GM21723 (cell line): ENCODE measurements around the gene ARPP21.

Source experiments
- ATAC-seq: cut with Tn5 transposase; IDR thresholded peaks from one replicate; pipeline ENCODE4 v1.9.1; 2021; ENCODE audit warnings: mild to moderate bottlenecking, moderate library complexity; ENCODE audit not compliant: unreplicated experiment

The ARPP21 gene

GRCh38 chr3:35727179-35727578 lies 87.9 kb downstream of the ARPP21 start:
- ATAC-seq, result no peak

- no peak for ATAC-seq
Measured at GRCh38 chr3:35733341-35733740, 94.0 kb downstream of the ARPP21 start.

DNA sequence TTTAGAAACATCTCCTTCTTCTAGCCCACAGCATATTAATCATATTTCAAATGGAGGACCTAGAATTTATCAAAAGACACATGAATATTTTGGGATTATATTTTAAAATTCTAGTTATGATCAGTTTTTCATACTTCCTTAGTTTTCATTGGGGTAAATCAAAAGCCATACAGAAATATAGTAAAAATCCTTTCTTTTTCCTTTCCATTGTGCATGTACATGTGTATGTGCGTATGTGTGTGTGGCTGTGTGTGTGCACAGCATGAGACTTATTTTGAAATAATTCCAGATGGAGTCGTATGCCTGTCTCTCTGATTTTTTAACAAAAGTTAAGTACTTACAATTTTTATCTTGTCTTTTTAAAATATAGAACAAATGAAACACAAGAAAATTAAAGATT lies 94.5 kb downstream of the ARPP21 start:
- ATAC-seq, result no peak

- no peak for ATAC-seq
Measured at GRCh38 chr3:35737080-35737479, 97.8 kb downstream of the ARPP21 start.

DNA sequence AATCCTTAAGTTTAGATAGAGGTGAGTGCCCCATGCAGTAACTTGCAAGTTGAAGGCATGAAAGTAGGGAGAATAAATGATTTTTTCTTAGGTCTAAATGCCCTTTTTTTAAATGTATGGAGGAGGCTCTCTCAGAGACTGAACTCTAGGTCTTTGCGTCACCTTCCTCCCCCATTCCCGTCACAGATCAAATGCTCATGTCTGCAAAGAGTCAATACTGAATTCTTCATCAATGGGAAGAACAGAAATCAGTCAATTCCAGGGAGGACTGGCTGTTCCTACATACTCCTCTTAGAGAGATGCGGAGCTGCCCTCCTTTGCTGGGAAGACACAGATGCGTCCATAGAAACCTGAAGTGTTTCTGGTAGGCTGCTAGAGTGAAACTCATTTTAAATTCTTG lies 98.2 kb downstream of the ARPP21 start:
- ATAC-seq, result no peak

DNA sequence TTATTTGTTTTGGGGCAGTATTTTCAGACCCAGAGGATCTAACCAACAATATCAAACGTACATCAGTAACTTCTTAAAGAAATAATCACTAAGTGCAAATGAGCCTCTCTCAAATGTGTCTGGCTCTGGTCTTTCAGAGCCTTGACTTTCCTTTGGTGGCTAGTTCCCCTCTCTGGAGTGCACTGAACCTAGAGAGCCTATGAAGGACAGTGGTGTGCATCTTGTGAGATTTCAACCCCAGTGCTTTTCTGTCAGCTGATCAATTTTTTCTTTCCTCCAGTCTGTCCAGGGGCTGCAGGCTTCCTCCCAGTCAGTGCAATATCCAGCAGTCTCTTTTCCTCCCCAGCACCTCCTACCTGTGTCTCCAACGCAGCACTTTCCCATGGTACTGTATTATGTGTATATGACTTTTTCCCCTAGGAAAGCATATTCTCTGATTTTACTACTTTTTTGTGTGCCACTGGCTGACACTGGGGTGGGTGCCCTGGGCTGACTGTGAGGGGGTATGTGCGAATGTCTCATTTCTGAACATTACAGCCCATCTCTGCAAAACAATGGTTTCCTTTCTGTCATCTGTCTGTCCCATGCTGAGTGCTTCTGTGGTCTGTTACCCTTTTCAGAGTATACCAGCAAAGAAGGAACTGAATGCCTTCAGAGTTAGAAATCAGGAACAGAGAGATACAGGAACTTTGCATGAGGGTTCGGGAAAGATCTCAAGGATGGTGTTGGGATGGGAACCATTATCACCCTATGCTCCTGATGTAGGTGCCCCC lies 98.8 kb downstream of the ARPP21 start:
- ATAC-seq, result no peak

DNA sequence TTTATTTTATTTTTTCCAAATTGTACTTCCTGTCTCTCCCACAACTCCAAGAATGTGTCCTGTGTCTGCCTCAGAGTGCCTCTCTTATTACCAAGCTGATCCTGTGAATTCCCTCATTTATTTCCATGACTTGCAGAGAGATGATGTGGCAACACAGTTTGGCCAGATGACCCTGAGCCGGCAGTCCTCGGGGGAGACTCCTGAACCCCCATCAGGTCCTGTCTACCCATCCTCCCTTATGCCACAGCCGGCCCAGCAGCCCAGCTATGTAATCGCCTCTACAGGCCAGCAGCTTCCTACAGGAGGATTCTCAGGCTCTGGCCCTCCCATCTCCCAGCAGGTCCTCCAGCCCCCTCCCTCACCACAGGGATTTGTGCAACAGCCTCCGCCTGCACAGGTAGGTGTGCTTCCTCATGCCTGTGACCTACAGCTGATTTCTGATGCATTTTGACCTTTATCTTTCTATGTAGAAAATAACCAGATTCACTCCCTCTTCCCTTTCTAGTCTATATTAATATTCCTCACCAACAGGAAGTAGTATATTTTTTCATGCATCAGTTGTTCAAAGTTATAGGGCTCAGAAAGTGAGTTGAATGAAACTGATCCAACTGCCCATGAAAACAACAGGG lies 100.0 kb downstream of the ARPP21 start:
- ATAC-seq, result no peak

GRCh38 chr3:35739964-35740527 lies 100.7 kb downstream of the ARPP21 start:
- ATAC-seq, result no peak

GRCh38 chr3:35743218-35743617 lies 103.9 kb downstream of the ARPP21 start:
- ATAC-seq, result no peak

DNA sequence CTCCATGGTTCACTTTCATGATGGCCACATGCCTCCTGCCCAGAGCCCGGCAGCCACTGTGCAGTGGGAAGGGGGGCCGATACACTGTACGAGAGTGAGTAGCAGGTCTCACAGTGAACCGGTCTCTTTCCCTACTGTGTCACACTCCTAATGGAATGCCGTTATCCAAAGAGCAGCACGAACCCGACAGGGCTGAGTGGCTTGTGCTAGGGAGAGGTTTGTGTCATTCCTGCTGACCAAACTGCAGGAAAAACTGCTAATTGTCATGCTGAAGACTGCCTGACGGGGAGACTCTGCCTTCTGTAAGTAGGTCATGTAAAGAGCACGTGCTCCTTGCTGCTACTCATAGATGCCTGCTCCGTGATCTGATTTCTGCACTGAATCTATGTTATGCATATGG lies 105.1 kb downstream of the ARPP21 start:
- ATAC-seq, result no peak

DNA sequence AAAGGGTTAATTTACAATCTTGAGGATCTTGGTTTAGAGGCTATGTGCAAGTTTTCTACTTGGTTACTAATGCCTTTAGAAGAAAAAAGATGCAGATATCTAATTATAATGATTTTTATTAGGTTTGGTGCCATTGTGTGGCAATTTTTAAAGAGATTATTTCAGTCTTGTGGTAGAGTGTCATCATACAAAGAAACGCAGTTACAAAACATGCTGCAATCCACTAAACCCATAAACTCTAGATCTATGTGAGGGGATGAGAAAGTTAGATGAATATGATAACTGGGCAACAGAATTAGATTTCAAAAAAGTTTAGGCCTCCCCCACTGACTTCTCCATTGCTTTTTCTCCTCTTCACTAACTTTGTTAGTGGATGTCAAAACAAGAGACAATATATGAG lies 106.0 kb downstream of the ARPP21 start:
- no peak for ATAC-seq

DNA sequence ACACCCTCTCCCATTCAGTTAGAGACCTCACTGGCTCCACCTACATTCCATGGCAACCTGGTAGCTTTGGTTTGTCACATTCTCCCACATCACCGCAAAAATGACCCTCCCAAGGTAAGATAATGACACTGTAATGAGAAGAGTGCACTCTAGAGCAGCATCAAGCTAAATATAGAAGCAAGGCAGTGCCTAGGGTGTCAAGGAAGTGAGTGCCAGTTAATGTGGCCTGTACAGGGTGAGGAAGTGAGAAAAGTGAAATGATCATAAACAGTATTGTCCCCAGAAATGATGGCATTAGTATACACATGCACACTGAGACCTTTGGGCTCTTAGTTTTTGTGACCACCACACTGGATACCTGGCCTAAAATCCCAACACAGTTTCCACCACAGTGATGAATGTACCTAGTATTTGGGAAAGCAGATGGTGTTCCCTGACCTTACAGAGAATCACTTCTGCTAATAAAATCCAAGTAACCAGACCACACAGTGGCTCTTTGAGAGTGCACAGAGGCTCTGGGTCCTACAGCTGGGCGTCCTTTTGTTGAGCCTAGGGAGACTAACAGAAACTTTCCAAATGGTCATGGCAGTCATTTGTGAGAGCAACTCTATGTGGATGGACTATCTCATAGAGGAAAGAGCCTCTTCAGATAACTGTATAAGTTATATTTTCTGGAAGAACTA lies 106.6 kb downstream of the ARPP21 start:
- no peak for ATAC-seq

GRCh38 chr3:35746492-35746891 lies 107.2 kb downstream of the ARPP21 start:
- ATAC-seq, result no peak

- ATAC-seq, result no peak
Measured at GRCh38 chr3:35748144-35748543, 108.8 kb downstream of the ARPP21 start.

DNA sequence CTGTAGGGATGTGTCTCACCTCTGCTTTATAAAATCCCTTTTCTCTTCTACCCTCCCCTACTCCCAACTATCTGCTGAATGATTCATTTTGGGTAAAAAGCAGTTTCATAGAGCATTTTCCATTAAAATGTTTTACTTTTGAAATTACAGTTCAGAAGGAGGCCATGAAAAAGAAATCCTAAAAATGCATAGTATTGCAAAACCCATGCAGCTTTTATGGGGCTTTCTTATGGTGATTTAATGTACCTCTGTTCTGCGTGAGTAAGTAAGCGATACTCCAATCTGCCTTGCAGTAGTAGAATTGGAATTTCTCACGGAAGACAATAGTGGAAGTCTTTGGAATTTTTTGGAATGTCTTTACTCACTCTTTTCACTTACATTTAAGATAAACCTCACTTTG lies 111.9 kb downstream of the ARPP21 start:
- no peak for ATAC-seq

- ATAC-seq, result no peak
Measured at GRCh38 chr3:35757991-35758757, 118.8 kb downstream of the ARPP21 start.

GRCh38 chr3:35760146-35760545 lies 120.8 kb downstream of the ARPP21 start:
- ATAC-seq, result no peak

GRCh38 chr3:35761311-35761710 lies 122.0 kb downstream of the ARPP21 start:
- ATAC-seq, result no peak

DNA sequence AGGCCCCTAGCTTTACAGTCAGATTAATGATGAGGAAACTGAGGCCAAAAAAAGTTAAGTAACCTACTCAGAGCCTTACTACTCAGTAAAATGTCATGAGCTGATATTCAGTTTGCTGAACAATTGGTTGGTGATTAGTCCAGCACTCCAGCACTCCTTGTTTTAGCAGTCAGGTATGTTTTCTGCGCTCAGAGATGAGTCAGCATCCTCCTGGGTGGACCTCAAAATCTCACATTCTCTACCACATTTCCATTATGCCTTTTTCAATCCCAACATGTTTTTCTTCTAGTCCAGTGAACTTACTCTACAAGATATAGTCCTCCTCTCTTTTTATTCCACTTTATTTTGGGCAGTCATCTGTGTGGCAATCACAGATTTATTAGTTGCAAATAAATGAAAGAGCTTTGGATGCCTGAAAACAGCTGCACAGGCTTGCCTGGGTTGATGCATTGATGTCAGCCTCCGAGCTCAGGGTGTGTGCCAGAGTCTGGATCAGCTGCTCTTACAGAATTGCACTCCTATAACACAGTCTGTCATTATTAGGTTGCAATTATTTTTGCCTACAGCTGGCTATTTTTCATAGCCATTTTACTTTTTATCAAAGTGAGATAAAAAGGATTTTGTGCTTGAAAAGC lies 133.2 kb downstream of the ARPP21 start:
- ATAC-seq, result no peak

GRCh38 chr3:35773417-35773816 lies 134.1 kb downstream of the ARPP21 start:
- ATAC-seq, result no peak

DNA sequence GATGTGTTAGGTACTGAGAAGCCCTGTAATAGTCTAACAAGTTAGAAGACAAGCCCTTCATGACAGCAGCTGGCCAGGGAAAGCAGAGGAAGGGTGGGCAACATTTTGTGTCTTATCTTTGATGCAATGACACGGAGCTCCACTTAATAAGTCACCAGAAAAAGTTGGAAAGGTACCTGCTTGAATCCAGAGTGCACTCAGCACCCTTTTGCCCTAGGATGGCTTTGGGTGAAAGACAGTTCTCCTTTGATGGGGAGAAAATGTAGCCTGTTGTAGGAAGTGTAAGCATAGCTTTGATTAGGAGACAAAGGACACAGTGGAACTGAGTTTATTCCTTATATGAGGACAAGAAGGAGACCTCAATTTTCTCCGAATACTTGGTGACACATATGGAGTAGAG lies 137.0 kb downstream of the ARPP21 start:
- no peak for ATAC-seq
